Esophagus squamous epithelium (tissue), 5 donors: ENCODE data around the gene CACNA1B. TPM values are rescaled to one million over a fixed set of nuclear protein-coding genes. Genes with fewer than 3 reads are reported as not detected.

ENCODE experiments used
- DNase-seq: peaks from one replicate; lab custom pipeline; 2025; lab: John Stamatoyannopoulos, UW
- H3K27ac ChIP-seq, 4 donors: fragments of 200-600 bp; sonication (generic); one replicate each; pipeline ENCODE4 v1.5.1; 2016 to 2019; ENCODE audit warnings: mild to moderate bottlenecking in 1 of 4
- H3K27me3 ChIP-seq, 4 donors: fragments of 200-600 bp; sonication (generic); 1 replicate in 3 of 4; 2 replicates in 1 of 4; pipeline versions ENCODE4 v1.5.1 to v1.6.0; 2017 to 2021; ENCODE audit warnings: antibody characterized with exemption in 1 of 4
- H3K36me3 ChIP-seq, 3 donors: fragments of 200-600 bp; sonication (generic); one replicate each; pipeline ENCODE4 v1.5.1; 2016 to 2019
- H3K4me1 ChIP-seq, 3 donors: fragments of 200-600 bp; sonication (generic); one replicate each; pipeline ENCODE4 v1.5.1; 2017 to 2019
- H3K4me3 ChIP-seq, 4 donors: fragments of 200-600 bp; sonication (generic); 1 replicate in 3 of 4; 2 replicates in 1 of 4; pipeline ENCODE4 v1.5.1; 2016 to 2019; ENCODE audit warnings: mild to moderate bottlenecking in 2 of 4, moderate library complexity in 1 of 4
- H3K9me3 ChIP-seq, 3 donors: fragments of 200-600 bp; sonication (generic); one replicate each; pipeline ENCODE4 v1.5.1; 2016 to 2019
- CTCF ChIP-seq, 6 experiments: fragments of 450-650 bp in 4 of 6; fragments of 200-600 bp in 2 of 6; sonication (generic) in 2 of 6; IDR thresholded peaks; one replicate each; pipeline ENCODE4 v1.5.1; 2016 to 2019; ENCODE audit warnings: antibody characterized with exemption in 6 of 6, mild to moderate bottlenecking in 4 of 6, moderate library complexity in 4 of 6
- POLR2A ChIP-seq, 4 donors: fragments of 450-650 bp; IDR thresholded peaks; one replicate each; pipeline ENCODE4 v1.6.1; 2017; ENCODE audit warnings: antibody characterized with exemption in 4 of 4, mild to moderate bottlenecking in 4 of 4, moderate library complexity in 3 of 4
- WGBS, 2 donors: methylation state at CpG; one replicate each; pipeline ENCODE4 v1.1.5; 2018; 5-methylcytosine and 5-hydroxymethylcytosine counted together
- intact Hi-C: fragments of 100-400 bp; cut with DNase I; formaldehyde crosslinking; loops from one replicate; pipeline ENCODE4 v1.15.0; 2022
- total RNA-seq, 4 donors: library from RNA; depleted of rRNA; stranded (reverse); fragments of >200 nt; gene quantifications; one replicate each; pipeline ENCODE4 v1.1.0, GENCODE V29; 2016
- donor health status: DM: yes; HTN: yes; CAD: no.

The CACNA1B gene
- total RNA-seq, 4 donors from 2014 or later = not detected

- intact Hi-C loops = no loop called here
- WGBS, 2 donors = 64 to 73% methylated on average over 4 of the region's 6 CpGs
- Histone ChIP-seq H3K27me3 (peaks cover 0 to 49% (median 0%) of the 10 kb centered on the region in 4 donors), H3K9me3 (no peaks in the 10 kb centered on the region), H3K4me1 (no peaks in the 10 kb centered on the region), H3K4me3 (no peak overlapping the region), H3K36me3 (no peaks in the 10 kb centered on the region), H3K27ac (no peak overlapping the region)
- no peak for TF ChIP-seq POLR2A (IDR thresholded peaks at IDR 0.05)
- no peak for TF ChIP-seq CTCF (IDR thresholded peaks at IDR 0.05)
- DNase-seq = no peak
These were observed 225.7 kb downstream of the CACNA1B start for GRCh38 chr9:138103111-138103848.

GRCh38 chr9:138103849-138104206 is 226.2 kb downstream of the CACNA1B start:
- Histone ChIP-seq H3K27ac (no peak overlapping the region), H3K27me3 (peaks cover 0 to 49% (median 0%) of the 10 kb centered on the region in 4 donors), H3K4me1 (no peaks in the 10 kb centered on the region), H3K36me3 (no peaks in the 10 kb centered on the region), H3K4me3 (no peak overlapping the region), H3K9me3 (no peaks in the 10 kb centered on the region)
- intact Hi-C loops = no loop called here
- WGBS, 2 donors = no CpG with 5 or more reads among the region's 3 CpGs
- no peak for DNase-seq
- TF ChIP-seq CTCF (IDR thresholded peaks at IDR 0.05) (no peak), POLR2A (IDR thresholded peaks at IDR 0.05) (no peak)

- no peak for TF ChIP-seq POLR2A (IDR thresholded peaks at IDR 0.05)
- TF ChIP-seq CTCF (IDR thresholded peaks at IDR 0.05) = no peak
- Histone ChIP-seq H3K9me3 (no peaks in the 10 kb centered on the region), H3K27me3 (peaks cover 0 to 49% (median 0%) of the 10 kb centered on the region in 4 donors), H3K27ac (no peak overlapping the region), H3K4me3 (no peak overlapping the region), H3K36me3 (no peaks in the 10 kb centered on the region), H3K4me1 (no peaks in the 10 kb centered on the region)
- DNase-seq = no peak
- WGBS, 2 donors = 91 to 100% methylated on average over 4 of the region's 14 CpGs
- intact Hi-C loops = no loop called here
These were observed 226.9 kb downstream of the CACNA1B start for GRCh38 chr9:138104251-138105122.

- TF ChIP-seq CTCF (IDR thresholded peaks at IDR 0.05) = no peak
- no peak for TF ChIP-seq POLR2A (IDR thresholded peaks at IDR 0.05)
- DNase-seq = no peak
- H3K27me3 ChIP-seq = peaks cover 0 to 49% (median 0%) of the 10 kb centered on the region in 4 donors
- intact Hi-C loops = no loop called here
- H3K36me3 ChIP-seq = no peaks in the 10 kb centered on the region
- no peaks in the 10 kb centered on the region for H3K4me1 ChIP-seq
- H3K4me3 ChIP-seq = no peak overlapping the region
- no peaks in the 10 kb centered on the region for H3K9me3 ChIP-seq
- no peak overlapping the region for H3K27ac ChIP-seq
- 62 to 86% methylated on average over 1 to 2 of the region's 2 CpGs for WGBS, 2 donors
These were observed 227.5 kb downstream of the CACNA1B start for GRCh38 chr9:138105123-138105415.
